GM18498 (cell line): ENCODE data around the gene PGS1.
A peak's percentile ranks its signal among the peaks of the same experiment; 100 is the strongest.

Source experiments
- ATAC-seq: cut with Tn5 transposase; IDR thresholded peaks from one replicate; pipeline ENCODE4 v1.9.1; 2021; ENCODE audit warnings: mild to moderate bottlenecking, moderate library complexity; ENCODE audit not compliant: unreplicated experiment

PGS1 gene

DNA sequence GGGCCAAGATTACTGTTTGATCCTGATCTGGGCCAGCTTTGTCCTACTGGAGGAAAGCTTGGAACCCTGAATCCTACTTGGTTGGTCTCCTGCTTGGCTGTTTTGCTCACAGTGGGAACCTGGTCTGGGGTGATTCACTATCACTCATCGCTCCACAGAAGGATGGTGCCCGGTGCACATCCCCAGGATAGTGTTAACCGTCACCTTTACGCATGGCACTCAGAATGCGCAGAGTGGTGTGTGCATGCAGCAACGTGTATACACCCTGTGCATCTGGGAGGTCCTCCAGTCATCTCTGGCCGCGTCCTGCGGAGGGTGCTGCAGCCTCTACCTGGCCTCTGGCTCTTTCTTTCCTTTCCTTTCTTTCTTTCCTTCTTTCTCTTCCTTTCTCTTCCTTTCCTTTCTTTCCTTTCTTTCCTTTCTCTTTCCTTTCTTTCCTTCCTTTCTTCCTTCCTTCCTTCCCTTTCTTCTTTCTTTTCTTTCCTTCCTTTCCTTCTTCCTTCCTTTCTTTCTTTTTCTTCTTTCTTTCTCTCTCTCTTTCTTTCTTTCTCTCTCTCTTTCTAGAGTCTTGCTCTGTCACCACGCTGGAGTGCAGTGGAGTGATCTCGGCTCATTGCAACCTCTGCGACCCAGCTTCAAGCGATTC, 31.7 kb upstream of the PGS1 start:
- no peak for ATAC-seq

DNA sequence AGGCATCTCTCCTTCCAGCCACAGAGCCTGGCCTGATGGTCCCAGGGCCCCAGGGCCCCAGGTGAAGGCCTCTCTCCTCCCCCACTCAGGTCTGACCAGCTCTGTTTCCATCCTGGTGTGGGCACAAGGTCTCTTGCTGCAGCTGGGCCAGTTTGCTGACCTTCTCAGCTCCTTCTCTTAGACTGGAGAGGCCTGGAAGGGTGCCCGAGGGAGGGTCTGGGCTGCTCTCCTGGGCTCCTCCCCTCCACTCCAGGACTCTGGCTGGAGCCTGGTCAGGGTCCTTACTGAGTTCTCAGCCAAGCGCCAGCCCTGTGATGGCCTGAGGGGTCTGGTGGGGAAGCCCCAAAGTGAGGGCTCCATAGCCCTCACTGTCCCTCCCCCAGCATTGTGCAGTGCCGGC, 31.0 kb upstream of the PGS1 start:
- ATAC-seq = no peak

DNA sequence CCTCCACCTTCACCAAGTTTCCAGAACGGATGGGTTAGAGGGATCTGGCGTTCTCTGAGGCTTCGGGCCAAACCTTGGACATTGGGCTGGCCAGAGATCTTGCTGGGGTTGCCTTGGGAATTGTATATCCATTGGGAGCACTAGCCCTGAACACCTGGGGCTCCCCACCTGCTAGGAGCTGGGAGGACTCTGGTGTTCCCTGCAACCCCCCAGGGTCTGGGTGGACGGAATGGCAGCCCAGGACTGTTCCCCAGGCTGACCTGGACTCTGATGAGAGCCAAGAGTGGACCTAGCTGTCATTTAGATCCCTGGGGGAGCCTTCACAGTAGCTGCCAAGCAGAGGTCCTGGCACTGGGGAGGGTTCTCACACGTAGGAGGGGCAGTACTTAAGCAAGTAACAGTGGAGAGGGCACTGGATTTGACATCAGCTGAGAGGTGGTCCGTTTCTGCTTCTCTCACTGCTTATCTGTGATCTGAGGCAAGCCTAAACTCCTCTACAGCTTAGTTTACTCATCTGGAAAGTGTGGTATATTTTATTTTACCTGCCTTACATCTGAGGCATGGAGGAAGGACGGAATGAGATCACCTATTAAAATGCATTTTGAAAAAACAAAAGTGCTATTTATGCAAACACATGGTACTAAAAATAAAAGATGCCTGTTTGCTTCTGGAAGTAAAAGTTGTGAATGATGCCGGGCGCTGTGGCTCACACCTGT, 30.2 kb upstream of the PGS1 start:
- ATAC-seq = no peak

DNA sequence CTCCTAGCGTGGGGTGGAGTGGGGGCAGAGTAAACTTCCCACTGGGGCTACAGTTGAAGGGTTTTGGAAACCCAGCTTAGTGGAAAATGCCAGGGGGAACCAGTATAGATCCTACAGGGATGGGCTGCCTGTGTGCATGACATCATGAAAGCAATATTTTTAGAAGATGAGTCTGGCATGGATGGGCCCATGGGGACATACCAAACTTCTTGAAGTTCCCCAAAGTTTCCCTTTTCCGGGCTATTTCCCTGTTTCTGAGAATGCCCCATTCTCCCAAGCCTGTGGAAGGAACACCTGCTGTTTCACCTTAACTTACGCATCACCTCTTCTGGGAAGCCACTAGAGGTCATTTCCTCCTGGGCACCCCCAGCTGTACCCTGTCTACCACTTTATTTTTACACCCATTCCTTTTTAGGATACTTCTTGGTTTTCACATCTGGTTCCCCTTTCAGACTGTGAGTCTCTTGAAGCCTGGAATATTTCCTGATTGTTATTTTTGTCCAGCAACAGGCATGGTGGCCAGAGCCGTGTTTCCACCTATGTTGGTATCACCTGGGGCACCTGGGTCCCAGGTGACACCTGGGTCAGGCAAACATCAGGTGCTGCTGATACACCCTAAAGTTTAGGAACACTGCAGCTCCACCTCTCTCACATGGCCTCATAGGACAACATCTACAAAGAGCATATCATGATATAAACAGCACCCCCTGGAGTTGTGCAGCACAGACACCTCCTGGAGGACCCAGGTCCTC, 28.4 kb upstream of the PGS1 start:
- no peak for ATAC-seq

DNA sequence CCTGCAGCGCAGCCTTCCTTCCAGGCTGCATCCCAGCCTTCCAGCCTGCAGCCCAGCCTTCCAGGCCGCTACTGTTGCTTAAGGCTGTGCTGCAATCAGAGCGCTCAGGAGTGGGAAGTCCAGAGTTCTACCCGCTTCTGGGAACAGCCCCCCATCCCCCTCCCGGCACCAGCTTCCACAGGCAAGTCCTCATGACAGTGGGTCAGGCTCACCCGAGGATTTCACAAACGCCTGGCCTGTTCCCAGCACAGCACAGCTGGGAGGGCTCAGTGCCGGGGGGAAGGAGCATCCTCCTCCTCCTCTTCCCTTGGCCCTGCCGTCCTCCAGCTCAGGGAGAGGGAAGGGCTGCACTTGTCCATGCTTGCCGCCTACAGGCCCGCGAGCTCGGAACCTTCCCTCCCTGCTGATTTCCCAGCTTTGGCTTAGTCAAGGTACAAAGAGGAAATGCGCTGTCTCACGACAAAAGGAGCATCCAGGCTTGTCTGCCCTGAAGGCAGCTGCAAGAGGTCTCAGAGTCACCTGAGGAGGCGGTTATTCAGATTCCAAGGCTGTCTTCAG, 26.9 kb upstream of the PGS1 start:
- no peak for ATAC-seq

DNA sequence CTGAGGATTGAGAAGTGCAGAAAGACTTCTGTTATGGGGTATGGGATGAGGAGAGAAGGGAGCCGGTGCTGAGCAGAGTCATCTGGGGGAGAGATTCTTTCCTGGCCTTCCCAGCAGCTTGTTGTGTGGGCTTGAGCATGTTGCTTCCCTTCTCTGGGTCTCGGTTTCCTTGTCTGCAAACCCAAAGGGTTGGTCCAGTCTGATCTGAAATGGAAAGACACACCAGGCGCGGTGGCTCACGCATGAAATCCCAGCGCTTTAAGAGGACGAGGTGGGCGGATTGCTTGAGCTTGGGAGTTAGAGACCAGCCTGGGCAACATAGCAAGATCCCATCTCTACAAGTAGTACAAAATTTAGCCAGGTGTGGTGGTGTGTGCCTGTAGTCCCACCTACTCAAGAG, 24.6 kb upstream of the PGS1 start:
- no peak for ATAC-seq

DNA sequence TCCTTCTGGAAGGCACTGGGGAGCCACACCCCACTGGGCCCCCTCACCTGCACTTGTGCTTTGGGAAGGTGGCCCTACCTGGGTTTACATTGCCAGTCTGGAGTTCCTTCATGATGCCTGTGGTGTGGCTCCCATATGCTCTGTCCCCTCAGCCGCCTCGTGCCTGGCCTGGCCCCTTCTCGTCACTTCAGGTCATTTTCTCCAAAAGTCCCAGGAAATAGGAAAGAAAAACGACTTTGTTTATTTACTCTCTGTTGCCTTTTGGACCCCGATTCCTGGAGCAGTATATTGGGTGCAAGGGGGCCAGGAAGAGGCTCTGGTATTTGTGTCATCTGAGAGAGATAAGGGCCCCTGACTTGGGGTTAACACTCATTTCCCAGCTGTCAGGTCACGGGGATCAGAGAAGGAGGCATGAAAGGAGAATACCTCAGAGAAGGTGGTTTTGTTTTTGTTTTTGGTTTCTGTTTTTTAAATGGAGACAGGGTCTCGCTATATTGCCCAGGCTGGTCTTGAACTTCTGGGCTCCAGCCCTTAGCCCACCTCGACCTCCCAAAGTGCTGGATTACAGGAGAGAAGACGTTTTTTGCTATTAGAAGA, 23.3 kb upstream of the PGS1 start:
- ATAC-seq = no peak

DNA sequence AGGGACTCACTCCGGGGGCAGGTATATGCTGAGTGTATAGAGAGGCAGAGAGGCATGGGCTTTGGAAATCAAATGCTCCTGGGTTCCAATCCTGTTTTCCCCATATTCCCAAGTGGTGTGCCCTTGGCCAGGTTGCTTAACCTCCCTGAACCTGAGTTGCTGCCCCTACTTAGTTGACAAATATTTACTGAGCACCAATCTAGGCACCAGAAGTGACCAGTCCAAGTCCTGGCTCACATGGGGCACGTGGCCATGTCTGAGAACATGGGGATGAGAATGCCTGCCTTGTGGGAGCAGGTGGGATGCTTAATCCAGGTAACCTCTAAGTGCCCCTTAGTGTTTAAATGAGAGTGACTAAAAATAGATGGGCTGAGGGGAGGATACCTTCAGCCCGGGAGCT, 22.7 kb upstream of the PGS1 start:
- no peak for ATAC-seq

DNA sequence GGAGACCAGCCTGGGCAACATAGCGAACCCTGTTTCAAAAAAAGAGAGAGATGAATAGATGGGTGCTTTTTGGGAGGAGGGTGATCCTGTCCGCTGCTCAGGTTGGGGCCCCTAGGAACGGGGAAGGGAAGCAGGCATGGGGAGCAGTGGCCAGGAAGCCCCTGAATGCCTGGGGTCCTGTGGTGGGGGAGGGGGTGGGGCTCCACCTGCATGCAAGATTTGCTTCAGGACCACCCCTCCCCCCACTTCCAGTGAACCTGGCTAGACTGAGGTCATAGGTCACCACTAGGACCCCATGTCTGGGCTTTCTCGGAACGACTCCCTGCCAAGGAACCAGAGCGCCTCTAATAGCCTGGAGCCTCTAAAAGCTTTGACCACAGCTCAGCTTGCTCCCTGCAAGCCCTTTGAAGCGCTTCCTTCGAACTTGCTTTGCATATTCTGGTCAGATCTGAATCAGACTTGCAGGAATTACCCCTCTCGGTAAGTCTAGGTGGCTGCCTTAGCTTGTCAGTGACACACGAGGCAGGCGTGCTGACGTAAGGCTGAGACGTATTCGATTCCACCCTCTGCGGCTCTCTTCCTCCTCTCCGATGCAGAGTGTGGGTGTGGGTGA, 22.2 kb upstream of the PGS1 start:
- peak; percentile 60 for ATAC-seq

DNA sequence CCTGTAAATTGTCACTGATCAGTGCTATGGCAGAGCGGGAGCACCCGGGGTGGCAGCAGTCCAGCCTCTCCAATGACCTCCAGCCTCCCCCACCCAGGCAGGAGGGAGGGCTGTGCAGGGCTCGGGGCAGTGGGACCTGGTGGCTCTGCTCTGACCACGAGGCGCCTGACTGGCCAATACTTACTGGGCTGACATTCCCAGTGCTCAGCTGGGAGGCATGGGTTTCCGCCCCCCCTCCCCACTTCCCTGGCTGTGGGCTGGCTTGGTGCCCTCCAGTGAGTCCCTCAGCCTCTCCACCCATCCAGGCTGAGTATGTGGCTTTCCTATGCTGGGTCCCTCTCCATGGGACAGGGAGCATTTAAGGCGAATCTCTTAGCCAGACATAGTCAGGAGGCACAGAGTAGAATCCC, 21.3 kb upstream of the PGS1 start:
- no peak for ATAC-seq

DNA sequence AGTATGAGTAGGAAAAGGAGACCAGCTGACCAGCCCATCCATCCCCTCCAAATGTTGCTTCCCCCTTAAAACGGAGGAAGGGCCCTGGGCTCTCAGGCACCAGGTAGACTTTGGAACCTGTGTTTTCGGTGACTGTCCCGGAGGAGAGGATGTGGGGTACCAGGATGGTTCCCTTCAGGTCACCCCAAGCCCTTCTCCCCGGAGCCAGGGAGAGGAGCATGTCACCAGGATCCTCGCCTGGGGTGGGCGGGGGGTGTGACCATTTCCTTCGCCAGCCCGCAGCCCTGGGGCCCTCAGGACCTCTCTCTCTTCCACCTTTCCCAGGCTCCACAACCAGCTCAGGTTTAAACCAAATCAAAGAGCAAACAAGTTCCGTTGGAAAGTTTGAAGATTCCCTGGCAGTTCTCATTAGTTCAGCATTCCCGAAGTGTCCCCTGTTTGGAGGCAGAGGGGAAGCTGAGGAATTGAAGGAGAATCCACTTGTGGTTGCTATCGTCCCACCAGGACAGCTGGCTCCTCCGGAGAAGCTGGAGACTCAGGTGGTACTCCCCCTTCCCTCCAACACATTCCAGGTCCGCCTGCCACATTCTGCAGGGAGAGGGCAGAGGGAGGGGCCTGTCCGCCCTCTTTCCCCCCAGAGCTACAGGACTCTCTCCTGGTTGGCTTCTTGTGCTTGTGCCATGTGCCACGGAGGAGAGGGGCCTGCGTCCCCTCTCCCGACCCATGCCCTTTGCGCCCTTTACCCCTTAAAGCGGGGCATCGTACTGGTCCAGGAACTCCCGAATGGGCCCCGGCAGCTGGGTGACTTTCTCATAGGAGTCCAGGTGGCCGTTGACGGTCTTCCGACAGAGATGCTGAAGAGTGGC, 20.5 kb upstream of the PGS1 start:
- no peak for ATAC-seq

DNA sequence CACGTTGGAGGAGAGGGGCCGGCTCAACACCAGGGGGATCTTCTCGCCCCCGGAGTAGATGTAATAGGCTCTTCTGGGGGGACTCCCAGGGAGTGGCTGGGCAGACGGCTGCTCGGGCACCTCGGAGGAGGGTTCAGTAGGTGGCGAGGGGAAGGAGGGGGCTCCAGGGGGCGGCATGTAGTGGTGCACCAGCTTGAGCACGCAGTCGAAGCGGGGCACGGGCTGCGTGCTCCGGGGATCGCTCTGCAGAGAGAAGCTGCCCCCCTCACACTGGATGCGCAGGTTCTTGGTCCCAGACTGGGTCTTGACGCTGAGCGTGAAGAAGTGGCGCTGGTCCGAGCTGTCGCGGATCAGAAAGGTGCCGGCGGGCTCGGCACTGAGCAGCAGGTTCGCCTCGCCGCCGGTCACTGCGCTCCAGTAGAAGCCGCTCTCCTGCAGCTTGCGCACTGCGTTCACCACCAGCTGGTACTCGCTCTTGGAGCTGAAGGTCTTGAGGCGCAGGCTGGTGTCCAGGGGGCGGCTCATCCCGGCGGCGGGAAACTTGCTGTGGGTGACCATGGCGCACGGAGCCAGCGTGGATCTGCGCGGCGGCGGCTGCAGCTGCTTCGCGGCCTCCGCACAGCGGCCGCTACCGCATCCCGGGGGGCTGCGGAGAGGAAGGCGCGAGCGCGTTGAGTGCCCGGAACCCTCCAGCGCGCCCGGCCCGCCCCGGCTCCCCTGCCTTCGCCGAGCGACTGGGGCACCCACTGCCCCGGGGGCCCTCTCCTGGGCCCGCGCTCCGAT, 19.7 kb upstream of the PGS1 start:
- no peak for ATAC-seq

DNA sequence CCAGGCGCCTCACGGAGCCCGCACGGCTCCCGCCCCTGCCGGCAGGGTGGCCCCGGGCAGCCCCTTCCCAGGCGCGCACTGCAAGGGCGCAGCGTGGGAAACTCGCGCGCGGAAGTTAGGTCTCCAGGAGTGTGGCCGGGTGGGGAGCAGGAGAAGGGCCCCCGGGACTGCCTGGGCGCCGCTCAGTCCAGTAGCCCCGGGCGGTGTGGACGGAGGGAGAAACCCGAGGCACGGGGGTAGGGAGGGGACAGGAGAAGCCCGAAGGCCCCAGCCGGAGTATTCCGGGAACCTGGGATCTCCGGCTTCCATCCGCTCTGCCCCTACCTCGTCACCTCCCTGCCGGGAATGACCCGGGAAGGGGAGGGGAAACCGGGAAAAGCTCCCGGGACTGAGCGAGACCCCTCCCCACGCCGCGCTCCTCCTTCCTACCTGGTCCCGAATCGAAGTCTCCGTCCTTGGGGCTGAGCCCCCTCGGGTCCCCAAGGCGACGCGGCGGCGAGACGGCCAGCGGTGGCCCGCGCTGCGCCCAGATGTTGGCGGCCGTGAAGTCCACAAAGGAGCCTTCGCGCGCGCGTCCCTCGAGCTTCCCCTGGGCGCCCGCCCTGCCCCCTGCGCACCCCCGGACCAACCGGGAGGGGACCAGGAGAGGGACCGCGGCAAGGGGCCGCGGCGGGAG, 19.0 kb upstream of the PGS1 start:
- ATAC-seq = no peak

DNA sequence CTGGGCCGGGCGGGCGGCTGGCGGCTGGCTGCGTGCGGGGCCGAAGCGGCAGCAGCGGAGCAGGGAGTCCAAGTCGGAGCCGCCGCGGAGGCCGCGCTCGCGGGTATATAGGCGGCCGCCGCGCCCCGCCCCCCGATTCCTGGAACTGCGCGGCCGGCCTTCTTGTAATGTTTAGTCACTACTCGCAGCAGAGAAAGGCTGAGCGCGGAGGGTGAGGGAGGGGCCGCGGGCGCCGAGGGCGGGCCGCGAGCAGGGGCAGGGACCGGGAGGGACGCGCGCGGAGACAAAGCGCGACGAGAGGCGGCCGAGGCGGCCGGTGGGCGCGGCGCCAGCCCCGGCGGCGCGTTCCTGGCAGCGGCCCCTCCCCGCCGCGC, 18.5 kb upstream of the PGS1 start, which contains the start of gene SOCS3:
TSS of gene SOCS3 (minus strand) at position 81 of the 374 bp plus-strand sequence. CDS start 982 bp downstream, outside the sequence.
- ATAC-seq = peak; percentile 49

DNA sequence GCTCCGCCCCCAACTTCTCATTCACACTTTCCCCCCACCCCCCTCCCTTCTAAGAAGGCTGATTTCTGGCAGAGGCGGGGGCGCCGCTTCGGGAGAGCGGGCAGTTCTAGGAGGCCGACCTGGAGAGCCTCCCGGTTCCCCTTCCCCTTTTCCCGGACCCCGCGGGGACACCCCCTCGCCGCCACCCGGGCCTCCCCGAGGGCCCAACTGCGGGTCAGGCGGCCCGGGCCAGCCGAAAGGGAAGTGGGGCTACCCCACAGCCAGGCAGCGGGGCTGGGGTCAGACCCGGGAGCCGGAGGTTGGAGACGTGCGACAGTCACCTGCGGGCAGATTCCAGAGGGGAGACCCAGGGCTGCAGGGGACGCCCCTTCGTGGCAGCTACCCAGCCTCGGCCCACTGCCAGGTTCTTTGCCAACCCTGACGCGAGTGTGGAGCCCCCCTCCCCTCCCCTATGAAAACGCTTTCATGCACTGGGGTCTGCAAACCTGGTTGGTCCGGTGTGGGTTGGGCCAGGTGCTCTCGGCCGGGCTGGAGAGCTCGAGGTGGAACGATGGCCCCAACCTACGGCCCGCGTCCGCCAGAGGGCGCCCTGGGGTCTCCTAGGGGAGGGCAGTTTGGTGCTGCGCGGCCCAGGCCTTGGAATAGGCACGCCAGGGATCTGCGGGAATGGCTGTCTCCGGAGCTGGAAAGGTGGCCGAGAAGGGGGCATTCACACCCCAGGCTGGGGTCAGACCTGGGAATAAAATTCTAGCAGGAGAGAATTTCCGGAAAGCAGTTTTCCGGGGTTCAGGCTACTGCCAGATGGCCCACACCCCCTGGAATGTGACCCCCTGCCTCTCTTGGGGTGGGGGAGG, 17.9 kb upstream of the PGS1 start:
- peak; percentile 16 for ATAC-seq

DNA sequence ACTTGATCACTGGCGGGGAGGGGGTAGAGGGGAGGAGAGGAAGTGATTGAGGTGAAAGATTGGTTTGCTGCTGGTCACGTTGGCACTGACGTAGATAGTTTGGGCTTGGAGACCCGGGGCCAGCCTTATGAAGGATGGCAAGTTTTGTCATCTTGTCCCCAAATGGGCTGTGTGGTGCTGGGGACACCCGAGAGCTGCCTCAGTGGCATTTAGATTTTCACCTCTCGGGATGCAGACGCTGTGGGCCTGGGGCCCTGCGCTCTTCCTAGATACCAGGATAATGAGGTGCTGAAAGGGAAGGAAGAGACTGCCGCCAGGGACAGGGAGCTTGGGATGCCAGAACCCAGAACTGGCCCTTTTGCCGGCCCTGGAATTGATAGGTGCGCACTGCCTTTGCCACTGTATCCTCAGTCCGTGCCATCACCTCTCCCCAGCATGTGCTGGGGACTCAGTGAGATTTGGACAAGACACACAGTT, 17.2 kb upstream of the PGS1 start:
- no peak for ATAC-seq

DNA sequence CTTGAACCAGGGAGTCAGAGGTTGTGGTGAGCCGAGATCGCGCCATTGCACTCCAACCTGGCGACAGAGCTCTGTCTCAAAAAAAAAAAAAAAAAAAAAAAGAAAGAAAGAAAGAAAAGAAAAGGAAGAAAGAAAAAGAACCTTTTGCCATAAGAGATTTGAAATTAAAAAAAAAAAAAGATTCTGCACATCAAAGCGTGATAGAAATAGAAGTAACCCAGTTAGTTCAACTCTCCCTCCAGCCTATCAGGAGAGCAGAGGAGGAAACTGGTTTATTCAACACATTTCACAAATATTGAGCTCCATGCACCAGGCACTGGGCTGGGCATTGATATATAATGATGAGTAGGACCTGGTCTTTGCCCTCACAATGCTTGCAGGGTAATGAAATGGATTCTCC, 16.2 kb upstream of the PGS1 start:
- no peak for ATAC-seq

DNA sequence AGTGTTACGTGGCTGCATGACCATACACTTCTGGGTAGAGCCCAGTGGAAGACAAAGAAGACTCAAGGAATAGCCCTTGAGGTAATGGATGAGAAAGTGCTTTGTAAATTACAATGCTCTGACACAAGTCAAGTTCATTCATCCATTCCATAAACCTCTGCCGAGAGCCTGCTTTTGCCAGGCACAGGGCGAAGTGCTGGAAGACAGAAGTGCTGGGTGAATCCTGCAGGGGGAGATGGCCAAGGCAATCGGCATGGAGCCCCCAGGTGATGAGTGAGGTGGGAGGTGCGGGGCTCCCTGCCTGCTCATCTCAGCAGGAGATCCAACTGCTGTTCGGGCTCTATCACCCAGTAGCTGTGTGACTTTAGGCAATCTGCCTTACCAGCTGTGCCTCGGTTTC, 15.8 kb upstream of the PGS1 start:
- no peak for ATAC-seq
